GM12891 (cell line): ENCODE measurements around the gene GDF15.

ENCODE experiments used
- DNase-seq: peaks from one replicate; pipeline ENCODE4 v3.0.0; 2011; ENCODE audit warnings: low spot score; ENCODE audit not compliant: insufficient read length
- FAIRE-seq: peaks from 2 replicates; lab custom pipeline; 2011; peaks lifted over from hg19 to GRCh38; lab: Jason Lieb, UNC
- PAX5 ChIP-seq: IDR thresholded peaks from 2 replicates; pipeline ENCODE4 v1.6.1; 2011; ENCODE audit warnings: low read length, moderate library complexity, mild to moderate bottlenecking; ENCODE audit not compliant: insufficient read depth, severe bottlenecking
- POLR2A ChIP-seq: IDR thresholded peaks from 2 replicates; pipeline ENCODE4 v1.6.1; 2011; ENCODE audit warnings: low read depth, low read length, control low read depth
- POLR2AphosphoS5 ChIP-seq: IDR thresholded peaks from 2 replicates; pipeline ENCODE4 v1.6.1; 2011; ENCODE audit warnings: low read depth, low read length, control low read depth
- POU2F2 ChIP-seq: IDR thresholded peaks from 2 replicates; pipeline ENCODE4 v1.6.1; 2011; ENCODE audit warnings: low read depth, mild to moderate bottlenecking, control low read depth, low read length, moderate library complexity
- SPI1 ChIP-seq: IDR thresholded peaks from 2 replicates; pipeline ENCODE4 v1.6.1; 2011; ENCODE audit warnings: low read depth, low read length, control low read depth
- TAF1 ChIP-seq: IDR thresholded peaks from 2 replicates; pipeline ENCODE4 v1.6.1; 2011; ENCODE audit warnings: low read depth, low read length, control low read depth

GDF15 gene

DNA sequence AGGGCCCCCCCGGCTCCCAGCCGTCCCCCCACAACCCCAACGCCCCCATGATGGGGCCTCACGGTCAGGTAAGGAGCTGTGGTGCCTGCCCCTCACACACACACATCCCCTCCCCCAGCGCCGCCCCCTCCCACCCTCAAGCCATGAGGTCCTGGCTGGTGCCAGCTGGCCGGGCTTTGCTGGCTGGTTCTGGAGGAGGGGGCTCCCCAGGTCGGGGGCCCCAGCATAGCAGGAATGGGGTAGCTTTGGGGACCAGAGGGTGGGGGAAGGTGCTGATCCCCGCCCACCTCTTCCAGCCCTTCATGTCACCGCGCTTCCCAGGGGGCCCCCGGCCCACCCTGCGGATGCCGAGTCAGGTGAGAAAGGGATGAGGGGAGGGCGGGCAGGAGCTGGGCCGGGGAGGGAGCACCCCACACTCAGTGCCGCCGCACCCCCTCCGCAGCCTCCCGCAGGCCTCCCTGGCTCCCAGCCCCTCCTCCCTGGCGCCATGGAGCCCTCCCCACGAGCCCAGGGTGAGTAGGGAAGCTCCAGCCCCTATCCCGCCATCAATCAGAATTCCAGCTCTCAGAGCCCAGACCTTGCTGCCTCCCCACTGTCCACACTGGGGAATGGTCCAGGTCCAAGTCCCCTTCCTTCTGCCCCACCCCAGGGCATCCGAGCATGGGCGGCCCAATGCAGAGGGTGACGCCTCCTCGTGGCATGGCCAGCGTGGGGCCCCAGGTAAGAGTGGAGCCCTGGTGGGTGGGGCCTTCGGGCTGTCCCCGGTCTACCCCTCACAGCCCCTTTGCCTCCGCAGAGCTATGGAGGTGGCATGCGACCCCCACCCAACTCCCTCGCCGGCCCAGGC lies 45.6 kb downstream of the GDF15 start:
- DNase-seq (no peak), FAIRE-seq (no peak)
- TF ChIP-seq POLR2AphosphoS5, result no peak
- TF ChIP-seq SPI1, result no peak
- TF ChIP-seq PAX5, result no peak
- no peak for TF ChIP-seq TAF1
- no peak for TF ChIP-seq POU2F2
- TF ChIP-seq POLR2A, result no peak

DNA sequence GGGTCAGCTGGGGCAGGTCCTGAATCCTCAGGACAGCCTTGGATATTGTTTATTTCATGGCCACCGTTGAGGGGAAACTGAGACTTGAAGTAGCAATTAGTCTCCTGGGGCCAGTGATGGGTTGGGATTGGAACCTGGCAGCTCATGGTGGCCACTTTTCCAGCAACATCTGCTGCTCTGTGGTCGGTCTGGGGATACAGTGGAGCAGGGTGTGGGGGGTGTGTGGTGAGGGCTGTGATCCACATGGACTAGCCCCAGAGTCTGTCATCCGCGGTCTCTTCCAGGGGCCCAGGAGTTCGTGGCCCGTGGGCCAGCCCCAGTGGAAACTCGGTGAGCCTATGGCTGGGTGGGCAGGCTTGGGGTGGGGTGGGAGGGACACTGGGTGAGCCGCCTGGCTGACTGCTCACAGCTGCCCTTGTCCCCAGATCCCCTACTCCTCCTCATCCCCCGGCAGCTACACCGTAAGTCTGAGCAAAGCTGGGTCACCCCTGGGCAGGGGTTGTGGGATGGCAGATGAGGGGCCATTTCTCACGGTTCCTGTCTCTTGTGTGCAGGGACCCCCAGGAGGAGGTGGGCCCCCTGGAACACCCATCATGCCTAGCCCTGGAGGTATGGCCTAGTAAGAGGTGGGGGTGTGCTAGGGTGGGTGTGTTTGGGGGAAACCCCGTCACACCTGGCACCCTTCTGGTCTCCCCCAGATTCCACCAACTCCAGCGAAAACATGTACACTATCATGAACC lies 46.5 kb downstream of the GDF15 start:
- no peak for DNase-seq
- FAIRE-seq, result peak; percentile 43
- TF ChIP-seq POLR2A (no peak), POLR2AphosphoS5 (no peak), SPI1 (no peak), PAX5 (no peak), POU2F2 (no peak), TAF1 (no peak)

DNA sequence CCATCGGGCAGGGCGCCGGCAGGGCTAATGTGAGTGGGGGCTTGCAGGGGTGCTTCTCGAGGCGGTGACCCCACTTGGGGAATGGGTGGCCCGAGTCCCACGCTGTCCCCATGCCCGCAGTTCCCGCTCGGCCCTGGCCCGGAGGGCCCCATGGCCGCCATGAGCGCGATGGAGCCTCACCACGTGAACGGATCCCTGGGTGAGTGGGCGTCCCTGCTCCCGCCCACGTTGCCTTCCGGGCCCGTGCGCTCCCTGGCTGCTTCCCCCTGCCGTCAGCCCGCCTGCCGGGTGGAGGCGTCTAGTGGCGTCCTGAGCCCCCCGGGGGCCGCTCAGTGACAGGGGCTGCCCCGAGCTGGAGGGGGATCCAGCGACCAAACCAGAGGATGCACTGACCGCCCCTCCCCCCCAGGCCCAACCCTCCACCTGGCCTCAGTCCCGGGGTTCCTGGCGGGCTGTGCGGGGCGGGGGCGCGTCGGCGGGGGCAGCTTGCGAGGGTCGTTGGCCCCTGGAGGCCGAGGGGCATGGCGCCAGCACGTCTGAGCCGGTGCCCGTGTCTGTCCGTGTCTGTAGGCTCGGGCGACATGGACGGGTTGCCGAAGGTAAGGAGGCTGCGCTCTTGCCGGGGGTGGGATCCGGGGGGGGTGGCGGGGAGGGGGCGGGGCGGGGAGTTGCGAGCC lies 47.2 kb downstream of the GDF15 start:
- TF ChIP-seq TAF1 (no peak), PAX5 (no peak), POLR2AphosphoS5 (peak; percentile 76)
- DNase-seq (no peak), FAIRE-seq (peak; percentile 98)

DNA sequence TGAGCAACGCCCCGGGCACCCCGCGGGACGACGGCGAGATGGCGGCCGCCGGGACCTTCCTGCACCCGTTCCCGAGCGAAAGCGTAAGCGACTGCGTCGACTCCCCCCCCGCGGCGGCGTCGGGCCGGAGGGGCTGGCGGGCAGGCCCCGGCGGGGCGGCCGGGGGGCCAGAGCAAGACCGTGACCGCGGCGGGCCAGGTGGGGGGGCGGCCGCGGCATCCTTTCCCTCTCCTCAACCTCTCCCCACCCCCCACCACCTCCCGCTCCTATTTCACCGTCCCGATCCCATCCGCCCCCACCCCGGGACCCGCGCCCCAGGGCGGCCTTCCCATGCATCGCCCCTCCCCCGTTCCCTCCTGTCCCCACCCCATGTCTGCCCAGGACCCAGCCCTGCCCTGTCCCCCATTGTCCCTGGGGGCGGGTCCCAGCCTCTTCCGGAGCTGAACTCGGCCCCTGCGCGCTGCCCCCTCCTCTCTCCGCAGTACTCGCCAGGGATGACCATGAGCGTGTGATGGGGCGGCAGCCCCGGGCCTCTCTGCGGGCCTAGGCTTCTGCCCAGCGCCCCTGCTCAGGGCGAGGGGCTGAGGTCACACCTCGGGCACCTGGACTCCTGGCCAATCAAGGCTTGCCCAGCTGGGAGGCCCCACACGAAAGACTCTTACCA lies 47.9 kb downstream of the GDF15 start:
- TF ChIP-seq POLR2A, result no peak
- TF ChIP-seq PAX5, result no peak
- TF ChIP-seq TAF1, result no peak
- TF ChIP-seq SPI1, result no peak
- TF ChIP-seq POU2F2, result no peak
- FAIRE-seq (no peak), DNase-seq (no peak)

DNA sequence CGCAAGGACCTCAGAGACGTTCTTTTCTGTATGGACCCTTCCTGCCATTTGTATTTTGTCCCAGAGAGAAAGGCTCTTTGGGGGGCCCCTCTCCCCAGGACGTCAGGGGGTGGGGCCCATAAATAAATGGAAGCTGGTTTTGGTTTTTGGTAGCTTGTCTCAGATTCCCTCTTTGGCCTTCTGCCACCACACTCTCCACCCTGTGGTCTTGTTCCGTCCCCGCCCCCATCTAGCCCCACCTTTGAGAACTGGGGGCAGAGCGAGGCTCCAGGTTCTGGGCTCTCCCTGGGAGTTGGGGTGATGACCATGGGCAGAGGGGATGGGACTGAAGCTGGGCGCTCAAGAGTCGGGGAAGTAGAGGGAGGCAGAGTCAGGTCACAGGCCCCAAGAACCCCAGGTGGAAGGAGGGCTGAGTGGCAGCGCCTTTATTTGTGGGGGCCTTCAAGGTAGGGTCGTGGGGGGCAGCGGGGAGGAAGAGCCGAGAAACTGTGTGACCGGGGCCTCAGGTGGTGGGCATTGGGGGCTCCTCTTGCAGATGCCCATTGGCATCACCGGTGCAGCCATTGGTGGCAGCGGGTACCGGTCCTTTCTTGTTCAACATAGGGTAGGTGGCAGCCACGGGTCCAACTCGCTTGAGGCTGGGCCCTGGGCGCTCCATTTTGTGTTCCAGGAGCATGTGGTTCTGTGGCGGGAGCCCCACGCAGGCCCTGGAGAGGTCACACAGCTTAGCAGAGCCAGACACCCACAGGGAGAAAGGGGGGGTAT lies 48.6 kb downstream of the GDF15 start:
- FAIRE-seq (no peak), DNase-seq (no peak)
- no peak for TF ChIP-seq PAX5
- no peak for TF ChIP-seq POU2F2
- no peak for TF ChIP-seq SPI1
- TF ChIP-seq POLR2A, result no peak
- TF ChIP-seq POLR2AphosphoS5, result no peak
- no peak for TF ChIP-seq TAF1

DNA sequence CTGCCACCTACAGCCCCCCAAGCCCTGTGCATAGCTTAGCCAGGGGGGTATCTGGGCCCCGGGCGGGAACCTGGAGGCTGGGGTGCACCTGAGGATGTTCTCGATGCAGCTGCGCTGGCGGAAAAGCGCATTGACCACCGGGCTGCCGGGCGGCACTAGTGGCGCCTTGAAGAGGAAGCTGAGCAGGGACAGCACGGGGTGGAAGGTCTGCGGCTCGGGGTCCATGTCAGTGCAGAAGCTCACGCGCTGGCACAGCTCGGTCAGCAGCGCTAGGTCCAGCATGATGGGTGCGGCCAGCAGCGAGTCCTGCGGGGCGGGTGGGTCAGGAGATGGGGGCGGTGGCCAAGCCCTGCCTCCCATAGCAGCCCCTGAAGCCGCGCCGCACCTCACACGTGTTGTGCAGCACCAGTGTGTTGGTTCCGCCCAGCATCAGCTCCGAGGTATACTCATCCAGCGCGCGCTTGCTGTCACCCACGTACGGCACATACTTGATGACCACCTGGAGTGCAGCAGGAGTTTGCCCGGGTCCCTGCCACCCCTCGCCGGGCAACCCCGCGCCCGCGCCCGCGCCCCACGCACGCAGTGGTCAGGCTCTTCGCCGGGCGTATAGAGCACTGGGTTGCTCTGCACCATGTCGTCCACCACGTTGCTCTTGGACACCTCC lies 49.4 kb downstream of the GDF15 start:
- TF ChIP-seq POLR2A, result no peak
- no peak for TF ChIP-seq PAX5
- no peak for TF ChIP-seq POU2F2
- no peak for TF ChIP-seq SPI1
- no peak for TF ChIP-seq POLR2AphosphoS5
- TF ChIP-seq TAF1, result no peak
- DNase-seq, result no peak
- no peak for FAIRE-seq

DNA sequence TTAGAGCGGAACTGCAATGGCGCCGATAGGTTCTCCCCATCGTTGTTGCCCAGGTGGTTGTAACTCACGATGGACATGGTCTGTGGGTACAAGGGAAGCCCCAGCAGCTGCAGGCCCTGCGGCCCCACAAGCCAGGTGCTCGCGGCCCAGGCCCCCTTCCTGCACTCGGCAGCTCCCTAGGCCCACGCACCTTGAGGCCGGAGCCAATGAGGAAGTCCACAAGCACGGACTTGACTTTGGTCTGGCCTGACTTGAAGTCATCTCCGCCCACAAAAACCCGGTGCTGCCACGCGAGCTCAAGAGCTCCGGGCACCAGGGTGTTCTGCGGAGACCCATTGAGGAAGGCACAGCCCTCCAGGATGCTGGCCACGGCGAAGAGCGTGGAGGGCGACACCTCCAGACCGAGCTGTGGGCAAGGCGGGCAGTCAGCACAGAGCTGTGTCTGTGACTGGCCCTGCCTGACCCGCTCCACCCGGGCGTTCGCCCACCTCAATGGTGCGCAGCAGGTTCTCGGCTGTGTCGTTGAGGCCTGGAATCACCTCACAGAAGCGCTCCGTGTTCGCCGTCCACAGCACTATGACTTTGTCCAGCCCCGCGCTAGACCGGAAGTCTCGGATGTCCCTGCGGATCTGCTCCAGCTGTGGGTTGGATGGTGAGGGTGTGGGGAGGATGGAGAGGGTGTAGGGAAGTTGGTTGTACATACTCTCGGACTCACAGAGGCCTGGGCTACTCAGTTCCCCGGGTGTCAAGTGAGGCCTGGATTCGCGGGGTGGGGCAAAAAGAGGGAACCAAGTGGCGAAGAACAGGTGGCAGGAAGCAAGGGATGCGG lies 50.1 kb downstream of the GDF15 start:
- DNase-seq (no peak), FAIRE-seq (peak; percentile 55)
- no peak for TF ChIP-seq SPI1
- TF ChIP-seq TAF1, result no peak
- TF ChIP-seq POLR2AphosphoS5, result no peak
- TF ChIP-seq PAX5, result no peak
- TF ChIP-seq POU2F2, result no peak
- TF ChIP-seq POLR2A, result no peak
